ENCODE data around the gene KDM8.
"Not testable (repeated sequence)": the region's sequence is repeated elsewhere in the genome, so short reads cannot be mapped to it uniquely, and the experiment has no call there.

The KDM8 gene

DNA sequence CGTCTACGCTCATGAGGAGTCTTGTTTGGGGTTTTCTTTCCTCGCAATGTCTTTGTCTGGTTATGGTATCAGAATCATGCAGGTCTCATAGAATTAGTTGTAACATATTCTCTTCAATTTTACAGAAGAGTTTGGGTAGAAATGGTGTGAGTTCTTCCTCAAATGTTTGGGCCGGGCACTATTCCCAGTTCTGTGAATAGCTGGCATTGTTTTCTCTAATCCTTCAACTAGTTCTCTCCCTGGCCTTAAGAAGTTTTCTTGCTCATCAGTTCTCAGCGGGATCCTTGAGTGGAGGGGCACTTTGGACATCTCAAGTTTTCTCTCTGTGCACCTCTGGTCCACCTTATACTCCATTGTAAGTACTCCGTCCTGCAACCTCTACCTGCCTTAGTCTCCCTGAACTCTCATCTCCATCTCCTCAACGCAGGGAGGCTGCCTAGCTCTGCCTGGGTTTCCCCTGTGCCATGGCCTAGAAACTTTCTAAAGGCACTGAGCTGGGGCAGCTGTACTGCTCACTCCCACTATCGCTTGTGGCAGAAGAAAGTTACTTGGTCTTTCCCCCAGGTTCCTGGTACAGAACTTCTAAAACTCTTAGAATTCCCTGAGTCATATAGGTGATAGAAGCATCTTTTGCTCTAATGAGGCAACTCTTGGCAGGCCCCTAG lies 48.3 kb downstream of the KDM8 start:
- Histone ChIP-seq H3K27me3 (ENCODE audit: control insufficient read depth, insufficient read depth, low read length) (no peaks in the 10 kb centered on the region), H3K9me3 (ENCODE audit: control insufficient read depth, low read depth, low read length) (no peaks in the 10 kb centered on the region), H3K4me1 (ENCODE audit: control insufficient read depth, low read depth, low read length) (no peaks in the 10 kb centered on the region), H3K4me3 (ENCODE audit: low read length) (no peak overlapping the region), H3K36me3 (ENCODE audit: control insufficient read depth, low read depth, low read length) (no peaks in the 10 kb centered on the region), H3K27ac (ENCODE audit: low read length) (no peak overlapping the region), H3K9ac (ENCODE audit: low read length) (no peak overlapping the region)

DNA sequence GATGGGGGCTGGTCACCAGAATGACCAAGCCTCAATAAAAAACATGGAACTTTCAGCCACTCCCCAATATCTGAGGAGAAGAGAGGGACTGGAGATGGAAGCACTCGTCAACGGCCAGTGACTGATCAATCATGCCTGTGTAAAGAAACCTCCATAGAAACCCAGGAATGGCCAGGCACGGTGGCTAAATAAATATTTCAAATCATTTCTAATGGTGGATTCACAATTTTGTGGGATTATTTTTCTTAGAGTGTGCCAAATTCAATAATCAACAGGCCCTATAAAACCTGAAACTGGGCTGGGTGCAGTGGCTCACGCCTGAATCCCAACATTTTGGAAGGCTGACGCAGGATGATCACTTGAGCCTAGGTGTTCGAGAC lies 48.9 kb downstream of the KDM8 start:
- no peak overlapping the region for H3K4me3 ChIP-seq (ENCODE audit: low read length)
- H3K9me3 ChIP-seq (ENCODE audit: control insufficient read depth, low read depth, low read length): no peaks in the 10 kb centered on the region
- H3K27me3 ChIP-seq (ENCODE audit: control insufficient read depth, insufficient read depth, low read length): no peaks in the 10 kb centered on the region
- H3K36me3 ChIP-seq (ENCODE audit: control insufficient read depth, low read depth, low read length): no peaks in the 10 kb centered on the region
- H3K9ac ChIP-seq (ENCODE audit: low read length): no peak overlapping the region
- no peak overlapping the region for H3K27ac ChIP-seq (ENCODE audit: low read length)
- H3K4me1 ChIP-seq (ENCODE audit: control insufficient read depth, low read depth, low read length): no peaks in the 10 kb centered on the region

- H3K36me3 ChIP-seq (ENCODE audit: control insufficient read depth, low read depth, low read length): no peaks in the 10 kb centered on the region
- H3K9me3 ChIP-seq (ENCODE audit: control insufficient read depth, low read depth, low read length): no peaks in the 10 kb centered on the region
- H3K4me1 ChIP-seq (ENCODE audit: control insufficient read depth, low read depth, low read length): no peaks in the 10 kb centered on the region
- no peak overlapping the region for H3K27ac ChIP-seq (ENCODE audit: low read length)
- H3K27me3 ChIP-seq (ENCODE audit: control insufficient read depth, insufficient read depth, low read length): no peaks in the 10 kb centered on the region
- no peak overlapping the region for H3K4me3 ChIP-seq (ENCODE audit: low read length)
- no peak overlapping the region for H3K9ac ChIP-seq (ENCODE audit: low read length)
Measured at GRCh38 chr16:27253526-27253930, 50.2 kb downstream of the KDM8 start.

- H3K36me3 ChIP-seq (ENCODE audit: control insufficient read depth, low read depth, low read length): no peaks in the 10 kb centered on the region
- no peak overlapping the region for H3K4me3 ChIP-seq (ENCODE audit: low read length)
- no peaks in the 10 kb centered on the region for H3K27me3 ChIP-seq (ENCODE audit: control insufficient read depth, insufficient read depth, low read length)
- no peak overlapping the region for H3K27ac ChIP-seq (ENCODE audit: low read length)
- no peak overlapping the region for H3K9ac ChIP-seq (ENCODE audit: low read length)
- H3K4me1 ChIP-seq (ENCODE audit: control insufficient read depth, low read depth, low read length): peaks cover 3% of the 10 kb centered on the region
- H3K9me3 ChIP-seq (ENCODE audit: control insufficient read depth, low read depth, low read length): no peaks in the 10 kb centered on the region
Measured at GRCh38 chr16:27254262-27254811, 51.0 kb downstream of the KDM8 start.

DNA sequence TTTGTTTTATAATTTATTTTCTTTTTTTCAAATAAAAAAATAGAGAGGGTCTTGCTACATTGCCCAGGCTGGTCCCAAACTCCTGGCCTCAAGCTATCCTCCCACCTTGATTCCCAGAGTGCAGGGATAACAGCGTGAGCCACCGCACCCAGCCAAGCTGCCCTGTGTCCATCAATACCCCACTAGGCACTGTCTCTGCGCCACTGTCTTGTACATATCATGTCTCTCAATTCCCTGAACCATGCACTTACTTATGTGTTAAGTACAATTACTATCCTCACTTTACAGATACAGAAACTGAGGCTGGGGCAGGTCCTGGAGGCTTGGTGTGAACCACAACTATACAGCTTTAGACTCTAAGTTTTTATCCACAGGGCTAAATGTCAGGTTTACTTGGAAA lies 53.5 kb downstream of the KDM8 start:
- H3K36me3 ChIP-seq (ENCODE audit: control insufficient read depth, low read depth, low read length): no peaks in the 10 kb centered on the region
- no peak overlapping the region for H3K27ac ChIP-seq (ENCODE audit: low read length)
- peaks cover 3% of the 10 kb centered on the region for H3K4me1 ChIP-seq (ENCODE audit: control insufficient read depth, low read depth, low read length)
- no peaks in the 10 kb centered on the region for H3K9me3 ChIP-seq (ENCODE audit: control insufficient read depth, low read depth, low read length)
- no peaks in the 10 kb centered on the region for H3K27me3 ChIP-seq (ENCODE audit: control insufficient read depth, insufficient read depth, low read length)
- no peak overlapping the region for H3K9ac ChIP-seq (ENCODE audit: low read length)
- H3K4me3 ChIP-seq (ENCODE audit: low read length): no peak overlapping the region

DNA sequence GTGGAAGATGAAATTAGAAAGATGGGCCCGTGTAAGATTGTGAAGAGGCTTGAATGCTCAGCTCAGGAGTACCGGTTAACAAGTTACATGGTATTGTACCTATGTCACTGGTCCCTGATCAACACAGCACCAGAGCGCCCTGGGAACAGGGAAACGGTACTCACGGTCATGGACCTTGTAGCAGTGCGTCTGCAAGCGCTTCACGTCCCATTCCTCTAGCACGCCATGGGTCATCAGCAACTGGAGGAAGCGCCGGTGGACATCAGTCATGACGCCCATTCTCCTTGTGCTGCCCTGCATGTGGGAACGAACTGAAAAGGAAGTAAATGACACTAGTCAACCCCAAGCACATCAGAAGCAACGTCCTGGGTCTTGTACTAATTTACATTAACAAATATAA lies 53.9 kb downstream of the KDM8 start:
- Histone ChIP-seq H3K4me1 (ENCODE audit: control insufficient read depth, low read depth, low read length) (peaks cover 3% of the 10 kb centered on the region), H3K4me3 (ENCODE audit: low read length) (no peak overlapping the region), H3K9me3 (ENCODE audit: control insufficient read depth, low read depth, low read length) (no peaks in the 10 kb centered on the region), H3K36me3 (ENCODE audit: control insufficient read depth, low read depth, low read length) (no peaks in the 10 kb centered on the region), H3K27me3 (ENCODE audit: control insufficient read depth, insufficient read depth, low read length) (no peaks in the 10 kb centered on the region), H3K27ac (ENCODE audit: low read length) (no peak overlapping the region), H3K9ac (ENCODE audit: low read length) (no peak overlapping the region)

DNA sequence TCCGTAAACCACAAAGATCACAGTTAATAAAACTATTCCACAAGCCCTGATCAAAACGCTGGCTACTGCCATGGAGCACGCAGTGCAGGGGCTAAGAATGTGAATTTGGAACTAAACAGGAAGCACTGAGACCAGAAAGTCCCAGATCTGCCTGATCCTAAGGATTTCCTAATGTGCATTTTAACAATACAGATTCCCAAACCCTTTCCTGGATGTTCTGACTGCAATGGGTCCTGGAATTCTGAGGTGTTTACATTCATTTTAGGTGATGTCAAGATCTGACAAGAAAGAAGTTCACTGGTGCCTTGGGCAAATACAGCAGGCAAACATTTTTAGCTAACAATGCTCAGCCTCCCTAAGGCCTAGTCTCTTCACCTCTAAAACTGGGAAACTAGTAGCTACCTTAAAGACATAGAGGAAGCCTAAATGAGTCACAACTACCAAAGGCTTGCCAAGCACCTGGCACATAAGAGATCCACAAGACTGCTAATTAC lies 55.0 kb downstream of the KDM8 start:
- Histone ChIP-seq H3K27ac (ENCODE audit: low read length) (no peak overlapping the region), H3K9ac (ENCODE audit: low read length) (no peak overlapping the region), H3K4me3 (ENCODE audit: low read length) (no peak overlapping the region)

DNA sequence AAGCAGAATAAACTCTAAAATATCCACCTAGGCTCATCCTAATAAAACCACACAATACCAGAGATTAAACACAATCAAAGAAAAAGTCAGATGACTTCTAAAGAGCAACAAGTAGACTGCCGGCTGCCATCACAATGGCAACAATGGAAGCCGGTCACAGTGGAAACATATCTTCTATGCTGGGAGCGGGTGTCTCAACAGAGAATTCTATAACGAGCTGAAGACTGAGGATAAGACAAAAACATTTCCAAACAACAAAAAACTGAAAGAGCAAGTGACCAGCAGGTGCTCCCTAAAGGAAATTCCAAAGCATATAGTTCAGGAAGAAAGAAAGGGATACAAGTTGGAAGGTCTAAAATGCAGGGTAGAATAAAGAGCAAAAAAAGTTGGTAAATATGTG lies 56.4 kb downstream of the KDM8 start:
- Histone ChIP-seq H3K9me3 (ENCODE audit: control insufficient read depth, low read depth, low read length) (no peaks in the 10 kb centered on the region), H3K9ac (ENCODE audit: low read length) (no peak overlapping the region), H3K27ac (ENCODE audit: low read length) (no peak overlapping the region), H3K36me3 (ENCODE audit: control insufficient read depth, low read depth, low read length) (no peaks in the 10 kb centered on the region), H3K4me1 (ENCODE audit: control insufficient read depth, low read depth, low read length) (peaks cover 3% of the 10 kb centered on the region), H3K4me3 (ENCODE audit: low read length) (no peak overlapping the region), H3K27me3 (ENCODE audit: control insufficient read depth, insufficient read depth, low read length) (no peaks in the 10 kb centered on the region)

More for the DNA sequence above, 55.0 kb downstream of the KDM8 start:
- Histone ChIP-seq H3K27me3 (ENCODE audit: control insufficient read depth, insufficient read depth, low read length) (no peaks in the 10 kb centered on the region), H3K4me1 (ENCODE audit: control insufficient read depth, low read depth, low read length) (peaks cover 3% of the 10 kb centered on the region), H3K36me3 (ENCODE audit: control insufficient read depth, low read depth, low read length) (no peaks in the 10 kb centered on the region), H3K9me3 (ENCODE audit: control insufficient read depth, low read depth, low read length) (no peaks in the 10 kb centered on the region)

DNA sequence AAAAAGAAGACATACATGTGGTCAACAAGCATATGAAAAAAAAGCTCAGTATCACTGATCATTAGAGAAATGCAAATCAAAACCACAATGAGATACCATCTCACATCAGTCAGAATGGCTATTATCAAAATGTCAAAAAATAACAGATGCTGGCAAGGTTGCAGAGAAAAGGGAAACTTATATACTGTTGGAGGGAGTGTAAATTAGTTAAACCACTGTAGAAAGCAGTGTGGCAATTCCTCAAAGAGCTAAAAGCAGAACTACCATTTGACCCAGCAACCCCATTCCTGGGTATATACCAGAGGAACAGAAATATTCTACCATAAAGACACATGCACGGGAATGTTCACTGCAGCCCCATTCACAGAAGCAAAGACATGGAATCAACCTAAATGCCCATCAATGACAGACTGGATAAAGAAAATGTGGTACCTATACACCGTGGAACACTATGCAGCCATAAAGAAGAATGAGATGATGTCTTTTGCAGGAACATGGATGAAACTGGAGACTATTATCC lies 59.6 kb downstream of the KDM8 start:
- H3K36me3 ChIP-seq (ENCODE audit: control insufficient read depth, low read depth, low read length); H3K4me1 ChIP-seq (ENCODE audit: control insufficient read depth, low read depth, low read length); H3K4me3 ChIP-seq (ENCODE audit: low read length); H3K9me3 ChIP-seq (ENCODE audit: control insufficient read depth, low read depth, low read length); H3K27me3 ChIP-seq (ENCODE audit: control insufficient read depth, insufficient read depth, low read length); H3K9ac ChIP-seq (ENCODE audit: low read length); H3K27ac ChIP-seq (ENCODE audit: low read length): not testable (repeated sequence)

DNA sequence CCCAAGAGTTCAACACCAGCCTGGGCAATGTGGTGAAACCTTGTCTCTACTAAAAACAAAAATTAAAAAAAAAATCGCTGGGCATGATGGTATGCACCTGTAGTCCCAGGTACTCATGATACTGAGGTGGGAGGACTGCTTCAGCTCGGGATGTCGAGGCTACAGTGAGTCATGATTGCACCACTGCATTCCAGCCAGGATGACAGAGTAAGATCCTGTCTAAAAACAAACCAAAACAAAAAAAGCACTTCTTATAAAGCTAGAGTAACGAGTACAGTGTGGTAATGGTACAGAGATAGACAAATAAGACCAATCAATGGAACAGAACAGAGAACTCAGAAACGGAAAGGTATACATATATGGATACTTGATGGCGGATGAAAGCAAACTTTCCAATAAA lies 60.8 kb downstream of the KDM8 start:
- Histone ChIP-seq H3K27me3 (ENCODE audit: control insufficient read depth, insufficient read depth, low read length) (no peaks in the 10 kb centered on the region), H3K4me3 (ENCODE audit: low read length) (no peak overlapping the region), H3K4me1 (ENCODE audit: control insufficient read depth, low read depth, low read length) (peaks cover 2% of the 10 kb centered on the region), H3K9me3 (ENCODE audit: control insufficient read depth, low read depth, low read length) (no peaks in the 10 kb centered on the region), H3K27ac (ENCODE audit: low read length) (no peak overlapping the region), H3K36me3 (ENCODE audit: control insufficient read depth, low read depth, low read length) (no peaks in the 10 kb centered on the region), H3K9ac (ENCODE audit: low read length) (no peak overlapping the region)

- H3K9ac ChIP-seq (ENCODE audit: low read length): no peak overlapping the region
- H3K4me3 ChIP-seq (ENCODE audit: low read length): no peak overlapping the region
- H3K36me3 ChIP-seq (ENCODE audit: control insufficient read depth, low read depth, low read length): no peaks in the 10 kb centered on the region
- H3K9me3 ChIP-seq (ENCODE audit: control insufficient read depth, low read depth, low read length): no peaks in the 10 kb centered on the region
- H3K27me3 ChIP-seq (ENCODE audit: control insufficient read depth, insufficient read depth, low read length): no peaks in the 10 kb centered on the region
- no peaks in the 10 kb centered on the region for H3K4me1 ChIP-seq (ENCODE audit: control insufficient read depth, low read depth, low read length)
- no peak overlapping the region for H3K27ac ChIP-seq (ENCODE audit: low read length)
Measured at GRCh38 chr16:27265982-27266381, 62.7 kb downstream of the KDM8 start.

DNA sequence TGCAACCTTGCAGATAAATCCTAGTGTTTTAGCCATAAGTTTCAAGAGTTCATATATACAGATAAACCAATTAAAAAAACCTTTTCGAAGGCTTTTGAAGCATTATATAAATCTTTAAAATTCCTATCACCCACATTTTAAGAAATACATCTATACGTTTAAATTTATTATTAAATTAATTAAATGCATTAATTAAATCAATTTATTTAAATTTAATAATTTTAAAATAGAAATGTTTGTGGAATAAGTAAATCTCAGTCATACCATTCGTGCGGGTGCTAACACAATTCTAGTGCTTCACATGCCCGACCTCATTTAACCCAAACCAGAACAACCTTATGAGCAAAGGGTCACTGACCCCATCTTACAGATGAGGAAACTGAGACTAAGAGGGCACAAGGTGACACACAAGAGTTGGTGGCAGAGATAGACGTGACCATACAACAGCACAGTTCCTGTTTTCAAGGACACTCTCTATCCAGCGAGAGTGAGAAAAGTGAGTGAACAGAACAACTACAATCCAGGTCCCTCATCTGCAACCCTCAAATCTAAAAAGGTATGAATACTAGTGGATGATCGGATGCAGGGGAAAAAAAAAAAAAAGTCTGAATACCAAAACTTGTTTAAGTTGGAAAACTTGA lies 63.8 kb downstream of the KDM8 start:
- no peak overlapping the region for H3K27ac ChIP-seq (ENCODE audit: low read length)
- H3K36me3 ChIP-seq (ENCODE audit: control insufficient read depth, low read depth, low read length): no peaks in the 10 kb centered on the region
- H3K4me3 ChIP-seq (ENCODE audit: low read length): no peak overlapping the region
- peaks cover 8% of the 10 kb centered on the region for H3K4me1 ChIP-seq (ENCODE audit: control insufficient read depth, low read depth, low read length)
- H3K9me3 ChIP-seq (ENCODE audit: control insufficient read depth, low read depth, low read length): no peaks in the 10 kb centered on the region
- no peak overlapping the region for H3K9ac ChIP-seq (ENCODE audit: low read length)
- no peaks in the 10 kb centered on the region for H3K27me3 ChIP-seq (ENCODE audit: control insufficient read depth, insufficient read depth, low read length)

Measured in iPS-18a (cell line).